Esophagus (tissue), 2 donors: ENCODE measurements around the gene DEPP1. TPM values are rescaled to one million over a fixed set of nuclear protein-coding genes. Genes with fewer than 3 reads are reported as not detected.
"Not testable (repeated sequence)": the region's sequence is repeated elsewhere in the genome, so short reads cannot be mapped to it uniquely, and the experiment has no call there.

Experiments
- H3K27ac ChIP-seq, 2 donors: one replicate each; pipeline ENCODE4 v1.5.1; 2013; ENCODE audit warnings: low read depth in 2 of 2, mild to moderate bottlenecking in 2 of 2, inconsistent platforms in 1 of 2, low read length in 1 of 2, moderate library complexity in 1 of 2
- H3K27me3 ChIP-seq, 2 donors: one replicate each; pipeline ENCODE4 v1.6.1; 2013; ENCODE audit warnings: low read length in 2 of 2, control low read depth in 1 of 2, mild to moderate bottlenecking in 1 of 2; ENCODE audit not compliant: insufficient read depth in 2 of 2, control insufficient read depth in 1 of 2
- H3K36me3 ChIP-seq, 2 donors: one replicate each; pipeline ENCODE4 v1.6.1; 2013; ENCODE audit warnings: low read length in 1 of 2; ENCODE audit not compliant: control insufficient read depth in 2 of 2, insufficient read depth in 2 of 2
- H3K4me1 ChIP-seq, 2 donors: one replicate each; pipeline ENCODE4 v1.6.1; 2013; ENCODE audit warnings: low read length in 1 of 2; ENCODE audit not compliant: control insufficient read depth in 2 of 2, insufficient read depth in 2 of 2
- H3K4me3 ChIP-seq, 2 donors: one replicate each; pipeline ENCODE4 v1.5.1; 2013; ENCODE audit warnings: low read length in 2 of 2, mild to moderate bottlenecking in 2 of 2, low read depth in 1 of 2, moderate library complexity in 1 of 2
- H3K9me3 ChIP-seq, 2 donors: one replicate each; pipeline ENCODE4 v1.6.1; 2013; ENCODE audit warnings: mild to moderate bottlenecking in 2 of 2, low read depth in 1 of 2, low read length in 1 of 2, moderate library complexity in 1 of 2; ENCODE audit not compliant: control insufficient read depth in 2 of 2, insufficient read depth in 1 of 2
- WGBS, 2 donors: extraction: QIAGEN DNeasy Blood & Tissue Kit; methylation state at CpG; one replicate each; pipeline ENCODE4 v1.1.7; 2013; 5-methylcytosine and 5-hydroxymethylcytosine counted together
- polyA plus RNA-seq, 2 donors: library from polyadenylated mRNA; stranded (reverse); fragments of 200-250 nt; gene quantifications; one replicate each; pipeline ENCODE4 v1.2.3, GENCODE V29; 2013
- donor health status: healthy with polysubstance abuse.
- donor health status: Bipolar disorder and iron deficiency.

DEPP1 gene, protein sequence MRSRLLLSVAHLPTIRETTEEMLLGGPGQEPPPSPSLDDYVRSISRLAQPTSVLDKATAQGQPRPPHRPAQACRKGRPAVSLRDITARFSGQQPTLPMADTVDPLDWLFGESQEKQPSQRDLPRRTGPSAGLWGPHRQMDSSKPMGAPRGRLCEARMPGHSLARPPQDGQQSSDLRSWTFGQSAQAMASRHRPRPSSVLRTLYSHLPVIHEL
- 10 to 100 TPM in 1 of 2 donors, 1 to 10 TPM in 1; 7.7 to 29.0 TPM for polyA plus RNA-seq

- Histone ChIP-seq H3K4me1 (peaks cover 26 to 40% of the 10 kb centered on the region in 2 donors), H3K27me3 (no peaks in the 10 kb centered on the region), H3K27ac (peak within 1 kb of the TSS; percentile 63 to 89), H3K9me3 (no peaks in the 10 kb centered on the region), H3K4me3 (peak within 1 kb of the TSS; percentile 36 to 59), H3K36me3 (peaks cover 0 to 5% of the 10 kb centered on the region in 2 donors)
- 15 to 20% methylated on average over 12 of the region's 12 CpGs for WGBS, 2 donors
Observed at GRCh38 chr10:44978570-44979280, at the start of gene DEPP1. Gene DEPP1 (minus strand): TSS chr10:44978809. CDS start chr10:44978030, 779 bp downstream.

- Histone ChIP-seq H3K4me1 (no peaks in the 10 kb centered on the region), H3K27me3 (no peaks in the 10 kb centered on the region), H3K36me3 (no peaks in the 10 kb centered on the region), H3K27ac (no peak overlapping the region), H3K9me3 (peaks cover 0 to 4% of the 10 kb centered on the region in 2 donors), H3K4me3 (no peak overlapping the region)
- WGBS, 2 donors = 87 to 90% methylated on average over 2 of the region's 2 CpGs
Observed at GRCh38 chr10:45023426-45023825, 44.8 kb upstream of the DEPP1 start.

- Histone ChIP-seq H3K9me3 (no peaks in the 10 kb centered on the region), H3K27ac (no peak overlapping the region), H3K4me3 (no peak overlapping the region), H3K27me3 (no peaks in the 10 kb centered on the region), H3K4me1 (no peaks in the 10 kb centered on the region), H3K36me3 (no peaks in the 10 kb centered on the region)
- 54 to 55% methylated on average over 2 of the region's 2 CpGs for WGBS, 2 donors
Observed at GRCh38 chr10:45015590-45015989, 37.0 kb upstream of the DEPP1 start.

GRCh38 chr10:45014557-45014956 lies 35.9 kb upstream of the DEPP1 start:
- not testable (repeated sequence) for H3K9me3 ChIP-seq, H3K27ac ChIP-seq, H3K4me3 ChIP-seq, H3K27me3 ChIP-seq, H3K4me1 ChIP-seq, H3K36me3 ChIP-seq
- WGBS, 2 donors = 75 to 84% methylated on average over 10 of the region's 10 CpGs

GRCh38 chr10:45008524-45009161 lies 30.0 kb upstream of the DEPP1 start:
- Histone ChIP-seq H3K4me3 (no peak overlapping the region), H3K9me3 (no peaks in the 10 kb centered on the region), H3K4me1 (no peaks in the 10 kb centered on the region), H3K27me3 (no peaks in the 10 kb centered on the region), H3K27ac (no peak overlapping the region), H3K36me3 (no peaks in the 10 kb centered on the region)
- WGBS, 2 donors = 9 to 12% methylated on average over 8 of the region's 8 CpGs

DNA sequence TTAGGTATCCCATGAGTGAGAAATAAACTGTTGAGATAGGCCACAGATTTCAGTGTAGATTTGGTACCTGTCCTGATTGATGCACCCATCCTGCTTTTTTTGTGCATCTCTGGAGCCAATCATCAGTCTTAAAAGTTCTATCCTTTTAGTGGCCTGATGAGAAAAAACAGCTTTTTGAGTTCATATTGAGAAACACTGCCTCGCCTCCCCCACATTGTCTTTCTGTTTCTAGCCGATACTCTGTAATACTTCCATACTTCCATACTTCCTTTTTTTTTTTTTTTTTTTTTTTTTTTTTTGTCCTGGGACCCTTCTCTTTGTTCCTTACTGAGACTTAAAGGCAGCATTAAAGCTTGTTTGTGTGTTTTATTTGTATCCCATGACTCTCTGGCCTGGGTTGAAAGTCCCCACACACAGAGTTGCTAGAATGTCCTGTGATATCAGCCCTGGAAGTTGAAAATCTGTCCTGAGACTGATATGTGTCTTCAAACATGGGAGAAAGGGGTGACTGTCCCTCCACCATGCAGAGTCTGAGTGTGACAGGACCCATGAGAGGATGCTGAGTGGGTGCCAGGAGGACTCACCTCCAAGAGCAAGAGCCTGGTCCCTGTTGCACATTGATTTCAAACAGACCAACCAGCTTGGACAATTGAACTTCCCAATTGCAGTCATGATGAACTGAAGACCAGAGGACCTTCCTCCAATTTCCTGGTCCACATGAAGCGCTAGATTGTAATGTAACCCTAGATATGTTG lies 27.8 kb upstream of the DEPP1 start:
- no peaks in the 10 kb centered on the region for H3K4me1 ChIP-seq
- H3K36me3 ChIP-seq = no peaks in the 10 kb centered on the region
- H3K9me3 ChIP-seq = no peaks in the 10 kb centered on the region
- H3K27ac ChIP-seq = no peak overlapping the region
- H3K27me3 ChIP-seq = no peaks in the 10 kb centered on the region
- 83 to 92% methylated on average over 3 of the region's 3 CpGs for WGBS, 2 donors
- no peak overlapping the region for H3K4me3 ChIP-seq

GRCh38 chr10:45005284-45005683 lies 26.7 kb upstream of the DEPP1 start:
- Histone ChIP-seq H3K36me3 (no peaks in the 10 kb centered on the region), H3K9me3 (no peaks in the 10 kb centered on the region), H3K4me1 (no peaks in the 10 kb centered on the region), H3K27ac (no peak overlapping the region), H3K27me3 (no peaks in the 10 kb centered on the region), H3K4me3 (no peak overlapping the region)
- WGBS, 2 donors = 94 to 100% methylated on average over 1 of the region's 1 CpG

- Histone ChIP-seq H3K36me3 (no peaks in the 10 kb centered on the region), H3K27me3 (no peaks in the 10 kb centered on the region), H3K4me3 (no peak overlapping the region), H3K9me3 (no peaks in the 10 kb centered on the region), H3K27ac (no peak overlapping the region), H3K4me1 (no peaks in the 10 kb centered on the region)
- 70 to 76% methylated on average over 3 of the region's 3 CpGs for WGBS, 2 donors
Observed at GRCh38 chr10:45004661-45005060, 26.1 kb upstream of the DEPP1 start.

DNA sequence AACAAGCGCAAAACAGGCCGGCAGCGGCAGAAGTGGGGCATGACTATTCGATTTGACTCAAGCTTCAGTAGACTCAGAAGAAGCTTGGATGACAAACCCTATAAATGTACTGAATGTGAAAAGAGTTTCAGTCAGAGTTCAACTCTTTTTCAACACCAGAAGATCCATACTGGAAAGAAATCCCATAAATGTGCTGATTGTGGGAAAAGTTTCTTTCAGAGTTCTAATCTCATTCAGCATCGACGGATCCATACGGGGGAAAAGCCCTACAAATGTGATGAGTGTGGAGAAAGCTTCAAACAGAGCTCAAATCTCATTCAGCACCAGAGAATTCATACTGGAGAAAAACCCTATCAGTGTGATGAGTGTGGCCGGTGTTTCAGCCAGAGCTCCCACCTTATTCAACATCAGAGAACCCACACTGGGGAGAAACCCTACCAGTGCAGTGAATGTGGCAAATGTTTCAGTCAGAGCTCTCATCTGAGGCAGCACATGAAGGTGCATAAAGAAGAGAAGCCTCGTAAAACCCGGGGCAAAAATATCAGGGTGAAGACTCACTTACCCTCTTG lies 24.9 kb upstream of the DEPP1 start:
- no peak overlapping the region for H3K4me3 ChIP-seq
- no peaks in the 10 kb centered on the region for H3K4me1 ChIP-seq
- no peaks in the 10 kb centered on the region for H3K36me3 ChIP-seq
- H3K27ac ChIP-seq = no peak overlapping the region
- no peaks in the 10 kb centered on the region for H3K27me3 ChIP-seq
- 90 to 91% methylated on average over 10 of the region's 10 CpGs for WGBS, 2 donors
- H3K9me3 ChIP-seq = no peaks in the 10 kb centered on the region
